ENCODE results near the gene CFAP45. TPM values are rescaled to one million over a fixed set of nuclear protein-coding genes. Genes with fewer than 3 reads are reported as not detected.

CFAP45 gene
- total RNA-seq, 1 experiment from 2014 or later = 0.48 TPM

DNA sequence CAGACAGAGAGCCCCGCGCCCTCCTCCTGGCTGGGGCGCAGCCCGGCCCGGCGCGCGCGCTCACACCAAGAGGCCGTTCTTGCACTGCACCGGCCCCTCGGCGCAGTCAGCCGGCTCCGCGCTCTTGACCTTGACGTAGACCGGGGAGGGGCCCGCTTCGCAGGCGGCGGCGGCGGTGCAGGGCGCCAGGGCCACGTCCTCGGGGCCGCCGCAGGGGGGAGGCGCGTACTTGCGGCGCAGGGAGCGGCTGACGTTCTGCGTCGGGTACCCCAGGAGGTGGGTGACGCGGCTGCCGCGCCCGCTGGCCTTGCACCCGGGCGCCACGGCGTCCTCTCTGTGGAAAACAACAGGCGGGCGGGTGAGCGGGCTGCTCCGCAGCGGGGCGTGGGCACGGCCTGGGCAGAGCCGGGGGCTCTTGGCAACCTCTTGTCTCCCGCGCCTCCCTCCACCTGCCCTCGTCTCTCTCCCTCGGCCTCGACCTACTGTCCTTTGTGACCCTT is 45.2 kb downstream of the CFAP45 start:
- Mint-ChIP-seq H3K27ac (no peak overlapping the region), H3K36me3 (no peaks in the 10 kb centered on the region), H3K4me3 (peak overlapping the region; percentile 87), H3K27me3 (ENCODE audit: low read depth) (peaks cover 46% of the 10 kb centered on the region), H3K9me3 (no peaks in the 10 kb centered on the region), H3K4me1 (peaks cover 6% of the 10 kb centered on the region)
- CTCF ChIA-PET = interaction anchor here (0.9 to 3.2 kb wide), 8 partner anchors 18 to 152 kb away, joined by 3 to 17 read pairs (median 6); no protein-coding TSS in a partner anchor
- peak; percentile 83 for ATAC-seq
- peak; percentile 68 for DNase-seq (ENCODE audit: low spot score)
- POLR2A ChIA-PET = no interaction called here
- TF ChIP-seq, protein P1, sequence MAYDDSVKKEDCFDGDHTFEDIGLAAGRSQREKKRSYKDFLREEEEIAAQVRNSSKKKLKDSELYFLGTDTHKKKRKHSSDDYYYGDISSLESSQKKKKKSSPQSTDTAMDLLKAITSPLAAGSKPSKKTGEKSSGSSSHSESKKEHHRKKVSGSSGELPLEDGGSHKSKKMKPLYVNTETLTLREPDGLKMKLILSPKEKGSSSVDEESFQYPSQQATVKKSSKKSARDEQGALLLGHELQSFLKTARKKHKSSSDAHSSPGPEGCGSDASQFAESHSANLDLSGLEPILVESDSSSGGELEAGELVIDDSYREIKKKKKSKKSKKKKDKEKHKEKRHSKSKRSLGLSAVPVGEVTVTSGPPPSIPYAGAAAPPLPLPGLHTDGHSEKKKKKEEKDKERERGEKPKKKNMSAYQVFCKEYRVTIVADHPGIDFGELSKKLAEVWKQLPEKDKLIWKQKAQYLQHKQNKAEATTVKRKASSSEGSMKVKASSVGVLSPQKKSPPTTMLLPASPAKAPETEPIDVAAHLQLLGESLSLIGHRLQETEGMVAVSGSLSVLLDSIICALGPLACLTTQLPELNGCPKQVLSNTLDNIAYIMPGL (CRISPR knock-in tag; IDR thresholded peaks at IDR 0.05) = peak; percentile 63; the same call in 1 of the 2 replicates
- TF ChIP-seq CREB1 (CRISPR knock-in tag; IDR thresholded peaks at IDR 0.05) (no peak), ZNF396 (CRISPR knock-in tag; IDR thresholded peaks at IDR 0.05; ENCODE audit: borderline replicate concordance) (no peak), SMAD3 (CRISPR knock-in tag; IDR thresholded peaks at IDR 0.05; ENCODE audit: borderline replicate concordance) (no peak), GABPB1 (CRISPR knock-in tag; IDR thresholded peaks at IDR 0.05) (no peak), ZNF121 (CRISPR knock-in tag; IDR thresholded peaks at IDR 0.05) (no peak), GRHL2 (CRISPR knock-in tag; IDR thresholded peaks at IDR 0.05; ENCODE audit: insufficient replicate concordance, severe bottlenecking) (no peak), HMGA2 (CRISPR knock-in tag; IDR thresholded peaks at IDR 0.05) (no peak), GTF2I (CRISPR knock-in tag; conservative IDR thresholded peaks at IDR 0.05) (no peak), NFYB (CRISPR knock-in tag; conservative IDR thresholded peaks at IDR 0.05; ENCODE audit: low read depth) (no peak), ESRRA (CRISPR knock-in tag; IDR thresholded peaks at IDR 0.05; ENCODE audit: borderline replicate concordance) (0 out of 2 replicates have a peak, but pooled peaks have one; percentile 45), ZBTB21 (CRISPR knock-in tag; IDR thresholded peaks at IDR 0.05; ENCODE audit: borderline replicate concordance) (peak; percentile 71; the same call in 1 of the 2 replicates), KAT7 (CRISPR knock-in tag; IDR thresholded peaks at IDR 0.05; ENCODE audit: borderline replicate concordance) (no peak)
- TF ChIP-seq, protein P2, sequence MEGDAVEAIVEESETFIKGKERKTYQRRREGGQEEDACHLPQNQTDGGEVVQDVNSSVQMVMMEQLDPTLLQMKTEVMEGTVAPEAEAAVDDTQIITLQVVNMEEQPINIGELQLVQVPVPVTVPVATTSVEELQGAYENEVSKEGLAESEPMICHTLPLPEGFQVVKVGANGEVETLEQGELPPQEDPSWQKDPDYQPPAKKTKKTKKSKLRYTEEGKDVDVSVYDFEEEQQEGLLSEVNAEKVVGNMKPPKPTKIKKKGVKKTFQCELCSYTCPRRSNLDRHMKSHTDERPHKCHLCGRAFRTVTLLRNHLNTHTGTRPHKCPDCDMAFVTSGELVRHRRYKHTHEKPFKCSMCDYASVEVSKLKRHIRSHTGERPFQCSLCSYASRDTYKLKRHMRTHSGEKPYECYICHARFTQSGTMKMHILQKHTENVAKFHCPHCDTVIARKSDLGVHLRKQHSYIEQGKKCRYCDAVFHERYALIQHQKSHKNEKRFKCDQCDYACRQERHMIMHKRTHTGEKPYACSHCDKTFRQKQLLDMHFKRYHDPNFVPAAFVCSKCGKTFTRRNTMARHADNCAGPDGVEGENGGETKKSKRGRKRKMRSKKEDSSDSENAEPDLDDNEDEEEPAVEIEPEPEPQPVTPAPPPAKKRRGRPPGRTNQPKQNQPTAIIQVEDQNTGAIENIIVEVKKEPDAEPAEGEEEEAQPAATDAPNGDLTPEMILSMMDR (IDR thresholded peaks at IDR 0.05) = no peak
- TF ChIP-seq, protein P3, sequence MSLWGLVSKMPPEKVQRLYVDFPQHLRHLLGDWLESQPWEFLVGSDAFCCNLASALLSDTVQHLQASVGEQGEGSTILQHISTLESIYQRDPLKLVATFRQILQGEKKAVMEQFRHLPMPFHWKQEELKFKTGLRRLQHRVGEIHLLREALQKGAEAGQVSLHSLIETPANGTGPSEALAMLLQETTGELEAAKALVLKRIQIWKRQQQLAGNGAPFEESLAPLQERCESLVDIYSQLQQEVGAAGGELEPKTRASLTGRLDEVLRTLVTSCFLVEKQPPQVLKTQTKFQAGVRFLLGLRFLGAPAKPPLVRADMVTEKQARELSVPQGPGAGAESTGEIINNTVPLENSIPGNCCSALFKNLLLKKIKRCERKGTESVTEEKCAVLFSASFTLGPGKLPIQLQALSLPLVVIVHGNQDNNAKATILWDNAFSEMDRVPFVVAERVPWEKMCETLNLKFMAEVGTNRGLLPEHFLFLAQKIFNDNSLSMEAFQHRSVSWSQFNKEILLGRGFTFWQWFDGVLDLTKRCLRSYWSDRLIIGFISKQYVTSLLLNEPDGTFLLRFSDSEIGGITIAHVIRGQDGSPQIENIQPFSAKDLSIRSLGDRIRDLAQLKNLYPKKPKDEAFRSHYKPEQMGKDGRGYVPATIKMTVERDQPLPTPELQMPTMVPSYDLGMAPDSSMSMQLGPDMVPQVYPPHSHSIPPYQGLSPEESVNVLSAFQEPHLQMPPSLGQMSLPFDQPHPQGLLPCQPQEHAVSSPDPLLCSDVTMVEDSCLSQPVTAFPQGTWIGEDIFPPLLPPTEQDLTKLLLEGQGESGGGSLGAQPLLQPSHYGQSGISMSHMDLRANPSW (CRISPR knock-in tag; conservative IDR thresholded peaks at IDR 0.05; ENCODE audit: low read depth) = no peak
- TF ChIP-seq, protein P4, sequence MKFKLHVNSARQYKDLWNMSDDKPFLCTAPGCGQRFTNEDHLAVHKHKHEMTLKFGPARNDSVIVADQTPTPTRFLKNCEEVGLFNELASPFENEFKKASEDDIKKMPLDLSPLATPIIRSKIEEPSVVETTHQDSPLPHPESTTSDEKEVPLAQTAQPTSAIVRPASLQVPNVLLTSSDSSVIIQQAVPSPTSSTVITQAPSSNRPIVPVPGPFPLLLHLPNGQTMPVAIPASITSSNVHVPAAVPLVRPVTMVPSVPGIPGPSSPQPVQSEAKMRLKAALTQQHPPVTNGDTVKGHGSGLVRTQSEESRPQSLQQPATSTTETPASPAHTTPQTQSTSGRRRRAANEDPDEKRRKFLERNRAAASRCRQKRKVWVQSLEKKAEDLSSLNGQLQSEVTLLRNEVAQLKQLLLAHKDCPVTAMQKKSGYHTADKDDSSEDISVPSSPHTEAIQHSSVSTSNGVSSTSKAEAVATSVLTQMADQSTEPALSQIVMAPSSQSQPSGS (CRISPR knock-in tag; IDR thresholded peaks at IDR 0.05; ENCODE audit: borderline replicate concordance, low read depth) = no peak
- TF ChIP-seq, protein P5, sequence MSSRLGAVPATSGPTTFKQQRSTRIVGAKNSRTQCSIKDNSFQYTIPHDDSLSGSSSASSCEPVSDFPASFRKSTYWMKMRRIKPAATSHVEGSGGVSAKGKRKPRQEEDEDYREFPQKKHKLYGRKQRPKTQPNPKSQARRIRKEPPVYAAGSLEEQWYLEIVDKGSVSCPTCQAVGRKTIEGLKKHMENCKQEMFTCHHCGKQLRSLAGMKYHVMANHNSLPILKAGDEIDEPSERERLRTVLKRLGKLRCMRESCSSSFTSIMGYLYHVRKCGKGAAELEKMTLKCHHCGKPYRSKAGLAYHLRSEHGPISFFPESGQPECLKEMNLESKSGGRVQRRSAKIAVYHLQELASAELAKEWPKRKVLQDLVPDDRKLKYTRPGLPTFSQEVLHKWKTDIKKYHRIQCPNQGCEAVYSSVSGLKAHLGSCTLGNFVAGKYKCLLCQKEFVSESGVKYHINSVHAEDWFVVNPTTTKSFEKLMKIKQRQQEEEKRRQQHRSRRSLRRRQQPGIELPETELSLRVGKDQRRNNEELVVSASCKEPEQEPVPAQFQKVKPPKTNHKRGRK (CRISPR knock-in tag; IDR thresholded peaks at IDR 0.05; ENCODE audit: borderline replicate concordance) = no peak
- TF ChIP-seq, protein P6, sequence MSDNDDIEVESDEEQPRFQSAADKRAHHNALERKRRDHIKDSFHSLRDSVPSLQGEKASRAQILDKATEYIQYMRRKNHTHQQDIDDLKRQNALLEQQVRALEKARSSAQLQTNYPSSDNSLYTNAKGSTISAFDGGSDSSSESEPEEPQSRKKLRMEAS (CRISPR knock-in tag; IDR thresholded peaks at IDR 0.05) = no peak
- TF ChIP-seq, protein P7, sequence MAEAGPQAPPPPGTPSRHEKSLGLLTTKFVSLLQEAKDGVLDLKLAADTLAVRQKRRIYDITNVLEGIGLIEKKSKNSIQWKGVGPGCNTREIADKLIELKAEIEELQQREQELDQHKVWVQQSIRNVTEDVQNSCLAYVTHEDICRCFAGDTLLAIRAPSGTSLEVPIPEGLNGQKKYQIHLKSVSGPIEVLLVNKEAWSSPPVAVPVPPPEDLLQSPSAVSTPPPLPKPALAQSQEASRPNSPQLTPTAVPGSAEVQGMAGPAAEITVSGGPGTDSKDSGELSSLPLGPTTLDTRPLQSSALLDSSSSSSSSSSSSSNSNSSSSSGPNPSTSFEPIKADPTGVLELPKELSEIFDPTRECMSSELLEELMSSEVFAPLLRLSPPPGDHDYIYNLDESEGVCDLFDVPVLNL (CRISPR knock-in tag; IDR thresholded peaks at IDR 0.05; ENCODE audit: borderline replicate concordance, low read depth) = no peak; the same call in 1 of the 2 replicates
- TF ChIP-seq, protein P8, sequence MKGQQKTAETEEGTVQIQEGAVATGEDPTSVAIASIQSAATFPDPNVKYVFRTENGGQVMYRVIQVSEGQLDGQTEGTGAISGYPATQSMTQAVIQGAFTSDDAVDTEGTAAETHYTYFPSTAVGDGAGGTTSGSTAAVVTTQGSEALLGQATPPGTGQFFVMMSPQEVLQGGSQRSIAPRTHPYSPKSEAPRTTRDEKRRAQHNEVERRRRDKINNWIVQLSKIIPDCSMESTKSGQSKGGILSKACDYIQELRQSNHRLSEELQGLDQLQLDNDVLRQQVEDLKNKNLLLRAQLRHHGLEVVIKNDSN (CRISPR knock-in tag; IDR thresholded peaks at IDR 0.05) = no peak
- TF ChIP-seq, protein P9, sequence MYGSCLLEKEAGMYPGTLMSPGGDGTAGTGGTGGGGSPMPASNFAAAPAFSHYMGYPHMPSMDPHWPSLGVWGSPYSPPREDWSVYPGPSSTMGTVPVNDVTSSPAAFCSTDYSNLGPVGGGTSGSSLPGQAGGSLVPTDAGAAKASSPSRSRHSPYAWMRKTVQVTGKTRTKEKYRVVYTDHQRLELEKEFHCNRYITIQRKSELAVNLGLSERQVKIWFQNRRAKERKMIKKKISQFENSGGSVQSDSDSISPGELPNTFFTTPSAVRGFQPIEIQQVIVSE (CRISPR knock-in tag; IDR thresholded peaks at IDR 0.05; ENCODE audit: borderline replicate concordance) = no peak
- TF ChIP-seq, protein P10, sequence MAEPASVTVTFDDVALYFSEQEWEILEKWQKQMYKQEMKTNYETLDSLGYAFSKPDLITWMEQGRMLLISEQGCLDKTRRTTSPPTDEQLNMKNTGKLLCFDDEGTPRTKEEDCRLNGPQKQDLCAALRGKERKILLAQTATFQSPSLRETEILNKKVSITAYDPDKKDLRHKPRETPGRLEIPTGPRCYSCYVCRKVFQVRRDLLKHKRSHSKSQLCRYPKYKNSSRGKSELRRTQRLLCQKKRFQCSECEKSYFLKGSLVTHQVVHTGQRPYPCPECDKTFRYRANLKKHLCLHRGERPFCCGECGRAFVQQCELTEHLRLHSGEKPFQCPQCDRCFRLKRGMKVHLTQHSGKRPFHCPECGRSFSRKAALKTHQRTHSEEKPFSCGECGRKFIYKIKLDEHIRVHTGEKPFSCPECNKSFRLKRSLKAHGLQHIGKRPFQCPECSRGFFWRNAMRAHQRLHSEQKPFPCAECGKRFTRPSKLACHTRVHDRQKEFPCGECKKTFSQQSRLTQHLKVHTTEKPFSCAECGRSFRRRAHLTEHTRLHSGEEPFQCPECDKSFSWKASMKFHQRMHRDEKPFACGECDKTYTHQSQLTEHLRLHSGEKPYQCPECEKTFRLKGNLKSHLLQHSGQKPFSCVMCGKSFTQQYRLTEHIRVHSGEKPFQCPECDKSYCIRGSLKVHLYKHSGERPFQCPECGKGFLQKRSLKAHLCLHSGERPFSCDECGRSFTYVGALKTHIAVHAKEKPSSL (CRISPR knock-in tag; conservative IDR thresholded peaks at IDR 0.05) = no peak
